HG03175 (cell line): ENCODE measurements around the gene LCE7A.

Source experiments
- ATAC-seq: cut with Tn5 transposase; IDR thresholded peaks from one replicate; pipeline ENCODE4 v1.9.1; 2021; ENCODE audit warnings: mild to moderate bottlenecking, moderate library complexity; ENCODE audit not compliant: unreplicated experiment

Gene LCE7A, protein sequence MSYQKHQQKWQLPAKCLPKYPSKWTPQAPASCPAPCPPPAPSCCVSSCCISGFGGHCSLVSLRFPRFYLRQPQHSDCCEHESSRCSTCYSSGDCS

DNA sequence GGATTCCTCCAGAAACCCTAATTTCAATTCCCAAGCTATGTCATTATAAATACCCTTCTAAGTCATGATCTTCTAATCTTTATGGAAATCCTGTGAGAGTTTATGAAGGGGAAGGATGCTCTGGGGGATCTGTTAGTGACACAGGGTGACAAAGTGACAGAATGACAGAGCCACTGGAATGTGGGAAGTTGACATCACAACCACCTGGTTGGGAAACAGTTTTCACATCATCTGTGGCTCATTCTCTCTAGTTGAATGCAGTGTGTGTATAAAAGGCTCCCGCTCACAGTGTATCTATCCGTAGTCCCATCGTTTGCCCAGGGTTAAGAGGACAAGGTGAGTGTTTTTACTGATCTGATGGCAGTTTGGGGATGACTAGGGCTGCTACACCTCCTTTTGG lies at the start of gene LCE7A:
LCE7A (plus strand) TSS at position 301 of the 400 bp plus-strand sequence. CDS start 702 bp downstream, outside the sequence.
- ATAC-seq = no peak

DNA sequence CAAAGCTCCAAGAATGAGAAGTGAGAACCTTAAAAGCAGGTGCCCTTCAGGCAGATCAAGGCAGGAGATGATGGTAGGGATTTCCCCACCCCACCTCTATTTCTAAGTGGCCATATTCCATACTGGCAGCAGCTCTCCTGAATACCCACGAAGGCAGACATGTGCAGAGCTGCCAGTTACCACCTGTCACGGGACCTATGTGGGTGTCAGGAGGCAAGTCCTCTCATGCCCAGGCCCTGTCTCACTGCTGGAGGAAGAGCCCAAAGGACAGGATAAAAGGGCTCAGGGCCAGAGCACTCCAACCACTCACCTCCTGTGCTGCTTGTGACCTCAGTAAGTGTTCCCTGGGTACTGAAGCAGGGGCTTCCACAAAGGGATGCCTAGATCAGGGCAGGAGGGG lies 48.7 kb upstream of the LCE7A start:
- ATAC-seq = no peak

DNA sequence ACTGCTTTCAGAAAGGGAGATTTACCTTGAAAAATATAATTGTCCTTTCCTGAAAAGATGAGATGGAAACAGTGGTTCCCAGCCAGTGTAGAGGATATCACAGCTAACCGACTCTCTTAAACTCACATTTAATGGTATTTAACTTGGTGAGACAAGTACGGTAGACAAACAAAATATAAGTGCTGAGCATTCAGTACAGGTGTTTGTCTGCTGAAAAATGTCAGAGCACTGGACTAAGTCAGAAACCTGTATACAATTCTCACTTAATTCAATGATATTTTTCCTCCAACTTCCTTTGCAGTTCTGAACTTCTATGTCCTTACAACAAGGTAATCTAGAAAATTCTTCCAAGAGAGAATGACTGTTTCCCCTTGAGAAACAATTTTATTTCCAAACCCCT lies 48.1 kb upstream of the LCE7A start, which contains the start of gene LCE1B:
LCE1B (plus strand) TSS at position 301 of the 400 bp plus-strand sequence. CDS start 476 bp downstream, outside the sequence.
- ATAC-seq = no peak

DNA sequence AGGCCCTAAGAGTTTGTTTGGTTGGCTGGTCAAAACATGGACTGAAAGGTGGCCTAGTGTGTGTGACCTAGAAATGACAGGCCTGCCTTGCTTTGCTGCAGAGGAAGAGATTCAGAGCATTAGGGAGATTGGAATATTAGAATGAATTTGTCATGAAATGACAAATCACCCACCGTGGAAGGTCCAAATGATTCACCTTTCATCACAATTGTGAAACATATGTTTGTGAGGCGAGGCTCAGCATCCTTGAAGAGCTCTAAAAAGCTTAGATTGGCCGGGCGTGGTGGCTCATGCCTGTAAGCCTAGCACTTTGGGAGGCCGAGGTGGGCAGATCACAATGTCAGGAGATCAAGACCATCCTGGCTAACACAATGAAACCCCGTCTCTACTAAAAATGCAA lies 42.5 kb upstream of the LCE7A start:
- ATAC-seq = no peak

DNA sequence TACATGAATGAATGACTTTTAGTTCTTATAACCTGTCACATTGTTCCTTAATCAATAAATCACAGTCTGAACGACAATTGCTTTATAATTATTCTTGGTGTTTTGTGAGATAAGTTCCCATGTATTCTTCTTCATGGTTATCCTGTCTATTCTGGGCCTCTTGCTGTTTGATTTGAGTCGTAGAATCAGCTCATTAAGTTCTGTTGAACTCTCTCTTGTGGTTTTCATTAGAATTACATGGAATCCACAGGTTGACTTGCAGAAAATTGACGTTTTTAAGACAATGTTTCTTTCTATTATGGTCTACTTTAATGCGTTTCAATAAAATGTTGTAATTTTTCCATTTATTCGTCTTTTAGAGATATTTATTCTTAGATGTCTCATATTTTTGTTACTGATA lies 36.5 kb upstream of the LCE7A start:
- no peak for ATAC-seq

DNA sequence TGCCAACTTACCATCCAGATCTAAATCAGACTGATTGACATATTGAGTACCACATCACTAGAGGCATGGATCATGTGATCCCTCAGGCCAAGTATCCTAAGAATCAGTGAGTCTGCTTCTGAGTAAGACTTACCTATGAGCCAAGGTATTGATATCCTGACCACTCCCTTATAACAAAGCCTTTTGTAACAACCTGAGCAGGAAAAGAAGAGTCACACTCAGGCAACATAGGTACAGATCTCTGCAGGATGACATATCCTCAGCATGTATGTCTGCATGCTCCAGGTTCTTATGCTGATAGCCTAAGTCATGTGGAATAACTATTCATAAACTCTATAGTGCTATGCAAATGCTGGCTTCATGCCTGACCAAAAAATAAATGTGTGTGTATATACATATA lies 34.8 kb upstream of the LCE7A start:
- no peak for ATAC-seq

DNA sequence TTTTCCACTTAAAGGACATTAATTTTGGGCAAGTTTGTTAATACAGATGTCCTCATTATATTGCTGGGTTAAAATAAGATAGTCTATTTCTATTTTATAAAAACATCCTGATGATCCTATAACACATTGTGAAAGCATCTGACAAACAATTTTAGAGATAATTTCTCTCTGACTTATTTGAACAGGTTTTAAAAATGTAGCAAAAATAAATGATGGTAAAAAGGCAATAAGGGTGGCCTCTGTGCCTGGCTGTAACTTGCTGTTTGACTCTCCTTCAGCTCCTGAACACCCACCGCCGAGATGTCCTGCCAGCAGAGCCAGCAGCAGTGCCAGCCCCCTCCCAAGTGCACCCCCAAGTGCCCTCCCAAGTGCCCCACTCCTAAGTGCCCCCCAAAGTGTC lies 32.6 kb upstream of the LCE7A start, which contains the start of gene LCE1A:
LCE1A (plus strand) TSS at position 301 of the 400 bp plus-strand sequence; CDS start at position 301, 0 bp downstream.
- ATAC-seq = no peak

DNA sequence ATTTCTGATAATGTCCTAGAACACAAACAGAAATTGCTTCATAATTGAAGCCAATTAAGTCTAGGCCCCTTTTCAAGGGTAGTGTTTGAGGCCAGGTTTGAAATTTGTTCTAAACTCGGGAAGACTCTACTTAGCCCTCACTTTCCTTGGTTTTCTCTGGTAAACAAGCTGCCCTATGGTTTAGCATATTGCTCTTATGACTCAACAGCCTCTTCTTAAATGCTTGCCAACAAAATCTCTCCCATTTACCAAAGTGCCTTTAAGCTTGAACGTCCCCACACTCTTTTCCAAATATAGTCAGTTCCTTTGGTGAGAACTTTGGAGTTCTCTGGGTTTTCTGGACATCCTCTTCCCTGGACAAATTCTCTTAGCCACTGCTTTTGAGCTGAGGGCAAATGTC lies 22.9 kb upstream of the LCE7A start:
- ATAC-seq = no peak

DNA sequence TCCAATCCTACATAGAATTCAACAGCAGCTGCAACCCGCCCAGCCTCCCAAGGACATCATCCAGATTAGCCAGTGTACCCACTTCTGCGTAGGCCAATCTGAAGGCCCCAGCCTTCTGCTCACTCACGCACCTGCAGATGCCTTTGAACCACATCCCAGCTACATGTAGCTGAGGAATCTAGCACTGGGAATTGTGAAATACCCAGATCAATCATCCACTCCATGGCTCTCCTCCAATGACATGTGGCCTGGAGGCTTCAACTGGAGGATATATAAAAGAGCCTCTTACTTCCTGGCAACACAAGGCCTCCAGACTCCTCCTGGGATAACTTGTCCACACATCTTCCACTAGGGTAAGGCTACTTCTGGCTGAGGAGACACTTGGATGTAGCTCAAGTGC lies 17.2 kb upstream of the LCE7A start, which contains the start of gene LCE6A:
LCE6A (plus strand) TSS at position 301 of the 400 bp plus-strand sequence. CDS start 665 bp downstream, outside the sequence.
- ATAC-seq = no peak

DNA sequence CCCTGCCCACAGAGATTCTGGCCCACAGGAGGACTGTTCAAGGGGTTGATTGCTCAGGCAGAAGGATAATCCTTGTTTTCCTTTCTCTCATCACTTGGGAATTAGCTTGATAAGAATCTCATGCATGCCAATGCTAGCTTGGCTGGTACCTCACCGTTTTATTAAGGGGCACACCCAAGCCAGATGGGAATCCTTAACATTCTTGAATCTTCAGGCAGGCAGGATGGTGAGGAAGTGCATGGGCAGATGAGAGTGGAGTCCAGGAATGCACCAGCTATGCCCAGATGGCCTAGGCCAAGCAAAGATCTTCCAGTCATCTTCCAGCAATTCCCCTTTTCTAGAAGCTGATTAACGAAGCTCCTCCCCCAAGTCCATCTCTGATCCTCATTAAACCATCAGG lies 4.1 kb upstream of the LCE7A start:
- no peak for ATAC-seq

DNA sequence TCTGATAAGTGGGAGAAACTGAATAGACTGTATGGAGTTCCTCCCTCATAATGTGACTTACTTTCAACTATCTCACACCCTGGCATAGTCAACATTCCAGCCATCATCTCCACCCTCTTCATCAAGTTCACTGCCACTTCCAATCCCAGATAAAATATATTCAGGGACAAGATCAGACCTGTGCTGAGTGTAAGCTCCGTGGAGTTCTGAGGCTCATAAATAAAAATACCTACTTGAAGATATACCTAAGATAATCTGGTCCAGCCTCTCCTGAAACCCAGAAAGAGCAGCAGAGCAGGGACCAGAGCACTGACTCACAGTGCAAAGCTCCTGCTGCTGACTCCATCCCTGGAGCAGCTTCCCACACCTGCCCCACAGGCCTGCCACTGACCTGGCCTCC lies 1.7 kb upstream of the LCE7A start:
- ATAC-seq = no peak

DNA sequence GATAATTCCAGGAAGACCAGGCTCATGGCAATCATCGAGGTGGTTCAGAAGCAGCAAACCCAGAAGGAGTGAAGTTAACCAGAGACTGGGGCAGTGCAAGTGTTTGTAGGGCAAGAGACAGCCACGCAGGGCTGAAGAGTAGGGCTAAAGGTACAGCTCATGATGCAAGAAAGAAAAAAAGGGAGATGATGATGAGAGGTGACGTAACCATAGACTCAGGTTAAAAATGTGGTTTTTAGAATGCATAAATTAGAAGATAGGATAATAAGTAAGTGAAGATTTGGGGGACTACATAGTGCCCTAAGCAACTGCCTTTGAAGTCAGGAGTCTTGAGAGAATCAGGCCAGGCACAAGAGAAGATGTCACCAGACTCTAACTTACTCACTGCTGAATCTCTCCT lies 333 bp downstream of the LCE7A start:
- ATAC-seq = no peak

DNA sequence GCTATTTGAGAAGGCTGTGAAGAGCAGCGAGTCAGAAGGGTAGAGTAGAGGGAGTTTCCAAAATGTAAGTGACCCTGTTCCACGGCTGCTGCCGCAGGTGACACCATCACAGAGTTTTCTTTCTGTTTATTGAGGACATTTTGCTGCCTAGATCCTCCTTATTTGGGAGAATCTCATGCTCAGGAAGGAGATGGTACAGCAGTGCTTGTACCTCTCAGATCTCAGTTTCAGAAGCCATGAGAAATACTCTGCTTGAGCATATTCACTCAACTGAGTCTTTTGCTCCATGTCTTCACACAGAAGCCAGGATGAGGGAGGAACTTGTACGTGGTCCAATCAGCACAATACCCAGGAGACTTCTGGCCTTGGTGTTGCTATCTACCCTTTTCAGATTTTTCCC lies 1.6 kb downstream of the LCE7A start:
- ATAC-seq = no peak

DNA sequence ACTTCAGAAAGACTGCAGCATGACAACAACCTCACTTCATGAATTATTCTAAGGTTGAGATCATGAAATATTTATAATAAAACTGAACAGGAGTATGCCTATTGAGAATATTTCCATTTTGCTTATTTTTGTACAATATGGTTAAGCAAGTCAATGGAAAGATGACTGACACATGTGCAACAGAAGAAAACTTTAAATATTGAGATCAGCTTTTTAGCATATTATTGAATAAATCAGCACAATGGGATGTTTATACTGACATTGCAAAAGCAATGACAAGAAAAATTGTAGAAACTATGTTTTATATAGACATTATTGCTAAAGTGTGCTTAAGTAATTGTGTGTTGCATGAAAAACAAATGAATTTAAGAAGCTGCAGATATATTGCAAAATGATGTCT lies 4.6 kb downstream of the LCE7A start:
- ATAC-seq = no peak

DNA sequence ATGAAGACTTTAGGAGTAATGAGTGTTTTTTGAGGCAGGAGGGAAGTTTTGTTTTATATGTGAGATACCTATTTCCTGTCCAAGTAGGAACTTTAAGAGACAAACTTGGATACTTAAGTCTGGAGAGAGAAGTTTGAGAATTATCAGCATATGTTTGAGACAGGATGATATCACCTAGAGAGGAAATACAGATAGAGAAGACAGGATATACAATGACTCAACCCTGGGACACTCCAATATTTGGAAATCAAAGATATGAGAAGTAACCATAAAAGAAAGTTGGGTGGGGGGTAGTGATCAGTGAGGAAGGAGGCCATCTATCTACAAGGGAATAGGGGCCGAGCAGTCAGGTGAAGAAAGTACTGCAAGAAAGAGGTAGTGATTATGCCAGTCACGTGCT lies 6.5 kb downstream of the LCE7A start:
- no peak for ATAC-seq

DNA sequence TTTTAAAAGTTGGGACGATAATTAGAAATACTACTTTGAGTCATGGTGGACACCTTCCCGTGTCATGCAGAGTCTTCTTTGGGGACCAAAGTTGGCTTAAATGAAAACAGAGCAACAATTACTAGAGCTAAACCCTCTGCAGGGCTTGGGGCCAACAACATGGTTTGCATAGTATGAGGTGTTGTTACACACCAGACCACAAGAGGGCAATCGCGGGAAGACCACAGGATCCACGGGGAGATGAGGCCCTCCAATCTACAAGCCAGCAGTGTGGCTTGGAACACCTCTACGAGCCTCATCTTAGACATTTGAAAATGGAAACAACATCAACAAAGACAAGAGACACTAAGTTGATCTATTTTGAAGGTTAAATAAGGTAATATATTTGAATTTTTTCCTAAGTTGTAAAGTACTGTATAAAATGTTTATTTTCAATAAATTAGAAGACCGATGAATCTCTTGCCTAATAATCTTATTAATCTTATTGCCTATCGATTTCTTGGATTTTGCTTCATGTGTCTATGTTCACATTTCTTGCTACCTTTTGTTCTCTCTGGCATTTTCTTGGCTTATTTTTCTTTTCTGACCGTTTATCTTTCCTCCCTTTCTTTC lies 10.1 kb downstream of the LCE7A start:
- ATAC-seq = peak; percentile 70

DNA sequence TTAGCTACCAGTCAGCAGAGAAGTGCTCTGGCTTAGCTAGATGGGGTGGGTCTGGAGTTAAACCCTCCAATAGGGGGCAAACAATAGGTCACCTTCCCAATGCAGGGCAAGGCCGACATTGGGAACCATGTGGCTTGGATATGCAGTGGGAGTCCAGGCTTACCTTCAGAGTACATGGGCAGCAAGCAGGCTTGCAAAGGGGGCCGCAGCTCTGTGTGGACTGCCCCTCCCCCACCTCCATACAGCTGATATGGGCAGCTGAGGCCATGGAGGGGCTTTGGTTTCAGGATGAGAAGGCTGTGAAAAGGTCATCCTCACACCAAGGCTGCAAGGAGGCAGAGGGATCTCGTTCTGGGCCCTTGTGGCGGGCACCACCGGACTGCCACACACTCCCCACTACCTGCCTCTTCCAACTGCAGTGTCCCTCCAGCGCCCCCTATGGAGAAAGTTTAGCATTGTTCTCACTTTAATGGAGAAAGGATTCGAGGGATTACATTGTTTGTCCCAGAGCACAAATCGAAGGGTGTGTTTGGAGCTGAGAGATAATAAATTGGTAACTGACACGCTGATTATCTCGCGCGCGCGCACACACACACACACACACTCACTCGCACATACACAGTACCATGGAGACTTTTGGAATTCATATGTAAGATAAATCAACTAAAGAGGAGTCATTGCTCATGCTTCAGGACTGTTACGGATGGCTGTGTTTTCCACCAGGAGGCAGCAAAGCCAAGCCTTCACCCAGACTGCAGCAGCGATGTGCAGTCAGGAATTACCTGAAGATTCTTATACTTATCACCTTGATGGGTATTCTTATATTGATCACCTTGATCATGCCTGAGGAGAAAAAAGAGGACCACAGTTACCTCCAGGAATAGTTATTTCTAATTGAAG lies 11.3 kb downstream of the LCE7A start:
- ATAC-seq = no peak

DNA sequence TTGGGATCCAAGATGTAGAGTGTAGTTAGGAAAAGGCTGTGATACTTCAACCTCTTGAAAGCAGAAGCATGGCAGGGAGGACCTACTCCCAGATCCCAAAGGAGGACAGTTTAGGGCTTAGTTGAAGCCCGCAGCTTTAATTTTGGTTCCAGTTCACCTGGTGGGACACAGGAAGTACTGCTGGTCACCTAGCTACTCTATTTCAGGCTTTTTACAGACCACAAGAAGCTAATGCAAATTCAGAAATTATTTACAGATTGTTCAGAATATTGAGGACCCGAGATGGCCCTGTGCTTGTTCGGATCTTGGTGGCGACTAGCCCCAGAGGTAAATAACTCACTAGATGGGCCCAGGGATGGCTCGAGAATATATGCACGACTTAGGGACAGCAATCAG lies 11.9 kb downstream of the LCE7A start:
- no peak for ATAC-seq

DNA sequence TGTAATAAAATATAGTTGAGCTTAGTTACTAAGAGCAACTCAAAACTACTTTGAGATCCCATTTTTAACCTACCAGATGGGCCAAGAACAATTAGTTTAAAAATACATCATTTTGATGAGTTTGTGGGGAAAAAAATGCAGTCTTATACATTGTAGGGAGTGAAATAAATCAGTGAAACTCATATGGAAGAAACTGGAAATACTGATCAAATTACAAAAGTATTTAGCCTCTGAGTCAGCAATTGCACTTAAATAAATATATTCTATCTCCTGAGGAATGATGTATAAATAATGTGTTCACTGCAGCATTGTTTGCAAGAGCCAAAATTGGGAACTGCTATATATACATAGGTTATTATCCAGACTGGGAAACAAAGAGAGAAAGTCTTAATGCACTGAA lies 13.7 kb downstream of the LCE7A start:
- ATAC-seq = no peak

DNA sequence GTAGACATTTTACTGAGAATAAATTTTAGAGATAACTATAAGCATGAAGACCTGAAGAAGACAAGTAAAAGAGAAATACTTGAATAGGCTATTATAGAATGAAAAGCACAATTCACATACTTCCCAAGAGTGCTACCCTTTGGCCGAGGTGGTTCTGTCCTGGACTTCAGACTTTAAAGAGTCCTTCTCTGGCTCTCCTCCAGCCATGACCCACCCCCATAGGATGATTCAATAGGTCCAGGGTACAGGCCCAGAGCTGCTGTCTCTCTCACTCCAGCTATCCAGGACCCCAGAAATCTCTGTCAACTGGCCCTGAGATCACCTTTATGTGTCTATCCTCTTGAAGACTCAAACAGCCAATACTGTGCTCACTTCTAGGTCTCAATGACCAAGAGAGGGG lies 17.0 kb downstream of the LCE7A start:
- ATAC-seq = no peak

DNA sequence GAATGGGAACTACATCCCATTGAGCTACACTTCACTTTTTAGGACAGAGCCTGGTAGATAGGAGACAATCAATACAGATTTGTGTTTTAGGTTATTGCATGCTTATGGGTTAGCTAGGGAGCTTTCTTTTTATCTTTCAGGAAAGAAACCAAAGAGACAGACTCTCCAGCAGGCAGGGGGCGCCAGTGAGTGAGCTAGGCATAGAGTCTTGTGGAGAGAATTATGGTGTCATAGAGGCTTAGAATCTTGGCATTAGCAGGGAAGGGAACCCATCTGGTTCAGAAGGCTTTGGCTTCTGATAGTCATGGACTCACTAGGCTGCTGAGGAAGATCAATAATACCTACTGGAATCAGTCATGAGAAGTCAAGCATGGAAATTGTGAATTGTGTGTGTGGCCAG lies 18.2 kb downstream of the LCE7A start, which contains the start of gene SMCP:
SMCP (plus strand) TSS at position 281 of the 400 bp plus-strand sequence. CDS start 6,101 bp downstream, outside the sequence.
- ATAC-seq = no peak
